Ectodermal cell (in vitro differentiated cells): ENCODE measurements around the gene CPNE9.

Experiments
- H3K27ac ChIP-seq: 2 replicates; pipeline ENCODE4 v1.7.0; 2013; ENCODE audit warnings: mild to moderate bottlenecking, low read depth, low read length; ENCODE audit not compliant: insufficient read depth, poor library complexity, severe bottlenecking
- H3K27me3 ChIP-seq: 2 replicates; pipeline ENCODE4 v1.7.0; 2013; ENCODE audit warnings: mild to moderate bottlenecking, low read length; ENCODE audit not compliant: insufficient read depth, control insufficient read depth, poor library complexity, severe bottlenecking
- H3K36me3 ChIP-seq: one replicate; pipeline ENCODE4 v1.7.0; 2013; ENCODE audit warnings: low read length; ENCODE audit not compliant: control insufficient read depth, insufficient read depth
- H3K4me1 ChIP-seq: one replicate; pipeline ENCODE4 v1.7.0; 2013; ENCODE audit warnings: low read length; ENCODE audit not compliant: control insufficient read depth, insufficient read depth
- H3K4me3 ChIP-seq: 2 replicates; pipeline ENCODE4 v1.7.0; 2013; ENCODE audit warnings: low read depth, low read length, control low read depth; ENCODE audit not compliant: insufficient read depth
- H3K9me3 ChIP-seq: 2 replicates; pipeline ENCODE4 v1.7.0; 2013; ENCODE audit warnings: mild to moderate bottlenecking, low read length, moderate library complexity; ENCODE audit not compliant: control insufficient read depth
- WGBS, 2 experiments: methylation state at CpG; one replicate each; pipeline ENCODE4 v1.1.7; 2013; ENCODE audit warnings: missing lambda C conversion rate in 2 of 2; 5-methylcytosine and 5-hydroxymethylcytosine counted together

The CPNE9 gene

GRCh38 chr3:9715136-9715535, 11.5 kb downstream of the CPNE9 start:
- Histone ChIP-seq H3K4me3 (no peak overlapping the region), H3K27me3 (peaks cover 3% of the 10 kb centered on the region), H3K9me3 (no peaks in the 10 kb centered on the region), H3K4me1 (no peaks in the 10 kb centered on the region), H3K36me3 (no peaks in the 10 kb centered on the region), H3K27ac (no peak overlapping the region)
- 30 to 31% methylated on average over 4 of the region's 4 CpGs for WGBS, 2 experiments

- Histone ChIP-seq H3K4me3 (no peak overlapping the region), H3K9me3 (no peaks in the 10 kb centered on the region), H3K27me3 (peaks cover 3% of the 10 kb centered on the region), H3K27ac (no peak overlapping the region), H3K4me1 (no peaks in the 10 kb centered on the region), H3K36me3 (no peaks in the 10 kb centered on the region)
- WGBS, 2 experiments = 76 to 79% methylated on average over 6 of the region's 6 CpGs
Measured at GRCh38 chr3:9715764-9716437, 12.3 kb downstream of the CPNE9 start.

- Histone ChIP-seq H3K36me3 (no peaks in the 10 kb centered on the region), H3K4me3 (no peak overlapping the region), H3K4me1 (no peaks in the 10 kb centered on the region), H3K27me3 (peaks cover 3% of the 10 kb centered on the region), H3K27ac (no peak overlapping the region), H3K9me3 (no peaks in the 10 kb centered on the region)
- 88 to 95% methylated on average over 5 of the region's 5 CpGs for WGBS, 2 experiments
Measured at GRCh38 chr3:9716801-9717555, 13.3 kb downstream of the CPNE9 start.

GRCh38 chr3:9717563-9717962, 13.9 kb downstream of the CPNE9 start:
- peaks cover 2% of the 10 kb centered on the region for H3K27me3 ChIP-seq
- 88 to 92% methylated on average over 1 of the region's 1 CpG for WGBS, 2 experiments
- H3K4me3 ChIP-seq = no peak overlapping the region

GRCh38 chr3:9718118-9718517, 14.5 kb downstream of the CPNE9 start:
- Histone ChIP-seq H3K27ac (no peak overlapping the region), H3K36me3 (no peaks in the 10 kb centered on the region), H3K27me3 (no peaks in the 10 kb centered on the region), H3K4me3 (no peak overlapping the region), H3K9me3 (no peaks in the 10 kb centered on the region), H3K4me1 (no peaks in the 10 kb centered on the region)
- 60 to 67% methylated on average over 4 of the region's 4 CpGs for WGBS, 2 experiments

More at GRCh38 chr3:9717563-9717962, 13.9 kb downstream of the CPNE9 start:
- Histone ChIP-seq H3K27ac (no peak overlapping the region), H3K9me3 (no peaks in the 10 kb centered on the region), H3K36me3 (no peaks in the 10 kb centered on the region), H3K4me1 (no peaks in the 10 kb centered on the region)

GRCh38 chr3:9721015-9721699, 17.5 kb downstream of the CPNE9 start:
- WGBS, 2 experiments = 59 to 61% methylated on average over 7 of the region's 7 CpGs
- Histone ChIP-seq H3K4me1 (no peaks in the 10 kb centered on the region), H3K4me3 (no peak overlapping the region), H3K9me3 (no peaks in the 10 kb centered on the region), H3K27ac (no peak overlapping the region), H3K27me3 (no peaks in the 10 kb centered on the region), H3K36me3 (no peaks in the 10 kb centered on the region)

GRCh38 chr3:9721700-9722060, 18.0 kb downstream of the CPNE9 start:
- 88 to 90% methylated on average over 2 of the region's 2 CpGs for WGBS, 2 experiments
- no peak overlapping the region for H3K27ac ChIP-seq
- no peaks in the 10 kb centered on the region for H3K27me3 ChIP-seq
- H3K4me3 ChIP-seq = no peak overlapping the region
- no peaks in the 10 kb centered on the region for H3K36me3 ChIP-seq
- no peaks in the 10 kb centered on the region for H3K9me3 ChIP-seq
- H3K4me1 ChIP-seq = no peaks in the 10 kb centered on the region

- H3K27me3 ChIP-seq = no peaks in the 10 kb centered on the region
- H3K9me3 ChIP-seq = no peaks in the 10 kb centered on the region
- WGBS, 2 experiments = 92 to 97% methylated on average over 4 of the region's 4 CpGs
- H3K27ac ChIP-seq = no peak overlapping the region
- no peaks in the 10 kb centered on the region for H3K36me3 ChIP-seq
- H3K4me1 ChIP-seq = no peaks in the 10 kb centered on the region
- no peak overlapping the region for H3K4me3 ChIP-seq
Measured at GRCh38 chr3:9725775-9726515, 22.3 kb downstream of the CPNE9 start.

GRCh38 chr3:9727041-9727595, 23.5 kb downstream of the CPNE9 start:
- WGBS, 2 experiments = 11 to 22% methylated on average over 11 of the region's 11 CpGs
- Histone ChIP-seq H3K4me1 (no peaks in the 10 kb centered on the region), H3K9me3 (no peaks in the 10 kb centered on the region), H3K36me3 (no peaks in the 10 kb centered on the region), H3K4me3 (no peak overlapping the region), H3K27me3 (no peaks in the 10 kb centered on the region), H3K27ac (no peak overlapping the region)
